Fibroblast of the conjunctiva (primary cell): ENCODE data around the gene FBH1.
"Not testable (repeated sequence)": the region's sequence is repeated elsewhere in the genome, so short reads cannot be mapped to it uniquely, and the experiment has no call there.

Experiments used
- DNase-seq: peaks from one replicate; pipeline ENCODE4 v3.0.0-alpha.2; 2010; ENCODE audit warnings: low read depth

The FBH1 gene

GRCh38 chr10:5942001-5942400 lies 52.0 kb downstream of the FBH1 start:
- DNase-seq: no peak

DNA sequence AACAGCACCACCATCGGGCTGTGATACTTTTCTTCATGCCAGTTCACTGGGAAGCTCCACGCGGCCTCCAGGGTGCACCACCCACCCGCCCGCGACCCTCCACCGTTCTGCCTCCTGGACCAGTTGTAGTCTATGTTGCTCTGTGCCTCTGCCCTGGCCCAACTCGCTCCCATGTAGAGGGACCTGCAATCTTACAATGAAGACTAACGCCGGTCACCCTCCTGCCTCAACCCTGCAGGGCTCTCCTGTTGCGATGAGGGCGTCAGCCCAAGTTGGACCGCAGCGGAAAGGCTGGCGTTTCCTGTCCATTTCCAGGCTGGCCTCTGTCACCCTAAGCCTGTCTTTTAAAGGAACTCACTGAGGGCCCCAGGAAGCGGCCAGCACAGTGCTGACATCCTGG lies 52.4 kb downstream of the FBH1 start:
- DNase-seq: no peak

DNA sequence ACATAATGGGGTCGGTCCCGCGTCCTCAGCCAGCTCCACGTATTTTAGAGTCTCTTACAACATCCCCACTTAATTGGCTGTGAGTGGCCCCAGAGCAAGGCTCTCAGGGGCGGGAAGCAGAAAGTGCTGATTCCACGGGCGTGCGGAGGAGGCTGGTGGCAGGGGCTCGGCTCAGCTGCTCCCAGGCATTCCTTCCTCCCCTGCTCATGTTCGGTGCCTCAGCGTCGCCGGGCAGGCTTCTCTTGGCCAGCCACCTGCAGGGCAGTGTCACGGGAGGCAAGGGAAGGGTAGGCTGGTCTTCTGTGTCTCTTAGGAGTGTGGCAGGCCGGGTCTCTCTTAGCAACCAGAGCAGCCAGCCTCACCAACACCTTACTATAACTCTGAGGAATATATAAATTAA lies 53.5 kb downstream of the FBH1 start:
- no peak for DNase-seq

- peak; percentile 97 for DNase-seq
Observed at GRCh38 chr10:5944389-5945189, 54.5 kb downstream of the FBH1 start.

GRCh38 chr10:5945190-5945509 lies 55.1 kb downstream of the FBH1 start:
- no peak for DNase-seq

DNA sequence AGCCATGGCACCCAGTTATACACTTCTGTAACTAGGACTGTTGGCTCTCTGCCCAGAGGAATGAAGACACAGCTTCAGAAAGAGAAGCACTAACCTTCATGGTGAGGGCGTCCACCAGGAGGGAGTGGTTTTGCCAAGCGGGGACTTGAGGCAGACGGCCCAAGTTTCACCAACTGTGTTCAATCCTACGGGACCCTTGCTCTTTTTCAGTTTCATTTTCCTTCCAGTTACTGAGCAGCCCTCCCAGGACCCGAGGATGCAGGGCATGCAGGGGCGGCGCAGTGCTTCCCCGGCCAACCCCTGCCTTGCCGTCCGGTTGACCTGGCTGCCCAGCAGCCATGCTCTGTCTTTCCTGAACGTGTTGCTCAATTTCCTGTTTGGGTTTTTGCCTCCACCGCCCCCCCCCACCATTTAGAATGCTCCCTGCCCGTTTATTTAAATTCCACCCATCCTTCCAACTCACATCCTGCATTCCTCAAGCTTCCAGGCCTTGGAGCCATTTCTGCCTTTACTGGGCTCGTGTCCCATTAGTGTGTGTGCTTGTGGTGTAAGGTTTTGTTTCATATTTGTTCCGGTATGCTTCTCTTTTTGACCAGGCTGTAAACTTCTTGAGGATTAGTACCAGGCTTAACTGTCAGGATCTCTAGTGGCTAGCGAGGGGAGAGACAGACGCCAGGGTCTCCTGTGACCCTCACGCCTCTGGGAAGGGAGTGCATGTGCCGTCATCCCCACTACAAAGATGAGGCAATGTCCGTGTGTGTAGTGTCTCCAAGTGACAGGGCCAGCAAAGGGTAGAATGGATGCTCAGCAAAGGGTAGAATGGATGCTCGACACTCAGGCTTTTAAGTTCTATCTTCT lies 55.7 kb downstream of the FBH1 start:
- DNase-seq: peak; percentile 75

DNA sequence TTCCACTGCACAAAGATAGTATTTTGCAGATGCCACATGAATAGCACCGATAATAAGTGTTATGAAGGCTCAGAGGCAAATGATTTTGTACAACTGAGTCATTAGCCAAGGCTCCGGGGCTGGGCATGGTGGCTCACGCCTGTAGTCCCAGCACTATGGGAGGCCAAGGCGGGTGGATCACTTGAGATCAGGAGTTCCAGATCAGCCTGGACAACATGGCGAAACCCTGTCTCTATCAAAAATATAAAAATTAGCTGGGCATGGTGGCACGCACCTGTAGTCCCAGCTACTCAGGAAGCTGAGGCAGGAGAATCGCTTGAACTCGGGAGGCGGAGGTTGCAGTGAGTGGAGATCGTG lies 56.4 kb downstream of the FBH1 start:
- not testable (repeated sequence) for DNase-seq

GRCh38 chr10:5946786-5947185 lies 56.7 kb downstream of the FBH1 start:
- DNase-seq: no peak

GRCh38 chr10:5947471-5948207 lies 57.6 kb downstream of the FBH1 start:
- DNase-seq: no peak

GRCh38 chr10:5948208-5948585 lies 58.2 kb downstream of the FBH1 start:
- no peak for DNase-seq

DNA sequence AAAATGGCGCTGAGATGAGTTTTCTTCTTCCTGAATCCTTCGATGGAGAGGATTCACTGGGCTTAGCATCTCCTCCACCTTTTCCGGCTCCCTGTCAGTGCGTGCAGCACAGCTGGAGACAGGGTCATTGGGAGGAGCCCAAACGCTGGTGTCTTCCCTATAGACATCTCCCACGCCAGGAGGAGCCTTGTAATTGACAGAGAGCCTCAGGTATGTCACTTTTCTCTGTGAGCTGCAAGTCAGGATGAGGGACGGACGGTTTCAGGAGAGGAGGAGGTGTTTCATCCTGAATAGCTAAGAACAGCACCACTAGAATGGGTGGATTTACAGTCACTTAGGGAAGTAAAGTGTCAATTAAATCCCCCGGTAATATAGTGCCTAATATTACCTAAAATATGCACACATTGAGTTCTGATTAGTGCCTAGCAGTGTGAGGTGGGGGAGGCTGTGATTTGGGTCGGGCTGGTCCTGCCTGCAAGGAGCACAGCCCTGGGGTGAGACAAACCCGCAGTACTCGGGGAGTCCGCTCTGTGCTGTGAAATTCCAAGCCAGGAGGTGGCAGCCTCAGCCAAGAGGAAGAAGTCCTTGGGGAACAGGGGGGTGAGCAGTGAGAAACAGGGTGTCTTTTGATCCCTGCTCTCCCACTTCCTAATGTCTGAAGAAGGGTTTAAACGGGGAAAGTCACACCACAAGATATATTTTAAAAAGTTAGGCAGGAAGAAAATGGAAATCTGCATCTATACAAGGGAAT lies 59.1 kb downstream of the FBH1 start:
- DNase-seq: peak; percentile 37

DNA sequence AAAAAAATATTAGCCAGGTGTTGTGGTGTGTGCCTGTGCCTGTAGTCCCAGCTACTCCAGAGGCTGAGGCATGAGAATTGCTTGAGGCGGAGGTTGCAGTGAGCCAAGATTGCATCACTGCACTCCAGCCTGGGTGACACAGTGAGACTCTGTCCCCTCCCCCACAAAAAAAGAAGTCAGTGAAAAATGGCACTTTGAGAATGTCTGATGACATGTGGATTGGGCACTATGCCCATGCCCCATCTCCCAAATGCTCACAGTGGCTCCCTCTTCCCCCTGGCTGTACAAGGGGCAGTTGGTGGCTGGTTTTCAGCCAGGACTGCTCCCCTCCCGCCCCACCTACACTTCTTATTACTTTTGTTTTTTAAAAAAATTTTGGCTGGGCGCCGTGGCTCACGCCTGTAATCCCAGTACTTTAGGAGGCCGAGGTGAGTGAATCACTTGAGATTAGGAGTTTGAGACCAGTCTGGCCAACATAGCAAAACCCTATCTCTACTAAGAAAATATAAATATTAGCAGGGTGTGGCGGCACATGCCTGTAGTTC lies 61.2 kb downstream of the FBH1 start:
- no peak for DNase-seq

DNA sequence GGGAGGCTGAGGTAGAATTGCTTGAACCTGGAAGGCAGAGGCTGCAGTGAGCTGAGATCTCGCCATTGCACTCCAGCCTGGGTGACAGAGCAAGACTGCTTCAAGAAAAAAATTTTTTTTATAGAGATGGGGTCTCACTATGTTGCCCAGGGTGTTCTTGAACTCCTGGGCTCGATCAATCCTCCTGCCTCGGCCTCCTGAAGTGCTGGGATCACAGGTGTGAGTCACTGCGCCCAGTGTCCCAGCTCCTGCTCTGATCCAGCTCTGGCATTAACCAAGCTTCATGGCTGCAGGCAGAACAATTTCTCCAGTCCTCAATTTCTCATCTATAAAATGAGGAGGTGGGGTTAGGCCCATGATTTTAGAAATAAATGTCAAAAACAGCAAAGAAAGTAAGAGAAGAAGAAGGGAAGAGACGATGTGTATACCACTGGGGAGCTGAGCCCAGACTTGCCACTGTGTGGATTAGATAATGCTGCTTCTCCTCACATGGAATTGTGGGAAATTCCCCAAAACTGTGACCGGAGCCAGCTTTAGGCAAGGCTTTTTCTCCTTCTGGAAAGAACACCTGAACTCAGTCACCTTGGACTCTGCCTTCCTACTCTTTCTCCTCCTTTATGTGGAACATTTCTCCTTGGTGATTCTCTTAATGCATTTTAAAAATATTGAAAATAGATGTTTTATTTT lies 61.8 kb downstream of the FBH1 start:
- no peak for DNase-seq

- no peak for DNase-seq
Observed at GRCh38 chr10:5952731-5953385, 62.8 kb downstream of the FBH1 start.

DNA sequence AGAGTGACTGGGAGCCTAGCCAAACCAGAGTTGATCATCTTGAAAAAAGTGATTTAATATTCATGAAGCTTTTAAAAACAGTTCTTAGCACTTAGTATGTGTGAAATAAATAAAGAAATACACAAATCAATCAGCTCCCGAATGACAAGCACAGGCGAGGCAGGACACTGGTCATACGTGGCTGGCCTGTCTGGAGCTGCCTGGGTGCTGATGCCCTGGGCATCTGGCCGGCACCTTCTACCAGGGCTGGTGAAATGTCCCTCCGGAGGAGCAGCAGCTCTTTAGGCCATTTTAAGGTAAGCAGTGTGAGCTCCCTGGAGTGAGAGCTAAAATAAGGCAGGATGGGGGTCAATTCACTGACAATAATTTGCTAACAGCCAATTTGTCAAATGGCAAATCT lies 63.6 kb downstream of the FBH1 start:
- no peak for DNase-seq

- no peak for DNase-seq
Observed at GRCh38 chr10:5956146-5956936, 66.3 kb downstream of the FBH1 start.

- peak; percentile 42 for DNase-seq
Observed at GRCh38 chr10:5958077-5958476, 68.0 kb downstream of the FBH1 start.

GRCh38 chr10:5958675-5959074 lies 68.6 kb downstream of the FBH1 start:
- DNase-seq: no peak

DNA sequence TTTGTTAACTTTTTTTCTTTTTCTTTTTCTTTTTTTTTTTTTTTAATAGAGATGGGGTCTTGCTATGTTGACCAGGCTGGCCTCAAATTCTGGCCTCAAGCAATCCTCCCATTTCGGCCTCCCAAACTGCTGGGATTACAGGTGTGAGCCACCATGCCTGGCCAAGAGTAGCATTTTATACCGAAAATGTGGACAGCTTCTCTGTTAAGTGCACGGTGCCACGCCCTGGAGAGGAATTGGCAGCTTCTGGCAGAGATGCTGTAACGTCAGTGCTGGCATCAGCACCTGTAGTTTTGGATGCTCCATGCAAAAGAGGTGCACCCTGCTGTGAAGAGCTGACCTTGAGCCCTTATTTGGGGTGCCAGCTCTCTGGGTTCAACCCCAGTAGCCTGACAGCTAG lies 69.1 kb downstream of the FBH1 start:
- no peak for DNase-seq

GRCh38 chr10:5959581-5960069 lies 69.6 kb downstream of the FBH1 start:
- no peak for DNase-seq
